HG03066 (cell line): Measurements from ENCODE around the gene TAOK3.
"Not testable (repeated sequence)": the region's sequence is repeated elsewhere in the genome, so short reads cannot be mapped to it uniquely, and the experiment has no call there.

ENCODE experiments used
- ATAC-seq: cut with Tn5 transposase; IDR thresholded peaks from one replicate; pipeline ENCODE4 v1.9.1; 2021; ENCODE audit warnings: low read depth; ENCODE audit not compliant: unreplicated experiment

TAOK3 gene

DNA sequence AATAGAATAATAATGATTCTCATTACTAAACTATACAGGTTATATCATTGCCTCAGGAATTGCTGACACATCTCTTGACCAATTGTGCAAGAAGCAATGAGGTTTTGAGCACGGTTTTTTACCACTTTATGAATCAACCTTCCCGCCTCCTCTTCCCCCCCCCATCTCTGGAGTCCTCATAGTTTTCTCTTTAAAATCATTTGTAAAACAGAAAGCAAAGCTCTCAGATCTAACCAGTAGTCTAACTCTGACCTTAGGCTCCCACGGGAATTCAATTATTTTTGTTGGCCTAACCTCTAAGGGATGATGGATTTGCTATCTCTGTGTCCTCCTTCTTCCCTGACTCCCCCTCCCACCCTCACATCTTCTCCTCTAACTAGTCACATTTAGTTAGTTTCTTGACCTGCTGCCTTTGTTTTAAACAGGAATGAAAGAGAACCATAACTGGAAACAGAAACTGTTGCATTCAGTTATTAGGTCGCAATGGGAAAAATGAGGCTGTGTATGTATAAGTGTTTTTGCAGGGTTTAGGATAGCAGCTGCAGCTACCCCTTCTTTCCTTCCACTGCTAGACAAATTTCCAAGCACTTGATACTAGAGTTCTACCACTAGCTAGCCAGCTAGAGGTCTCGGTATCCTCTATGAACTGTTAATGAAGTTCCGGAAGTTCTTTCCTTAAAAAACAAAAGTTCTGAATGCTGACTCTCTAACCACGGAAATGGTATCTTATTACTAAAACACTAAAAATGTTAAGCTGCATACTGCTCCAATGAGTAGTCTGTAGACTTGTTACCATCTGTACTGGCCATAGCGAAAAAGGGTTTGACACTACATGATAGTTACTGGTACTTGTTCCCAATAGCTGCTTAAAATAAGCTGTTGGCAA, 65.4 kb downstream of the TAOK3 start:
- peak; percentile 54 for ATAC-seq

GRCh38 chr12:118304093-118304492, 68.6 kb downstream of the TAOK3 start:
- ATAC-seq = no peak

DNA sequence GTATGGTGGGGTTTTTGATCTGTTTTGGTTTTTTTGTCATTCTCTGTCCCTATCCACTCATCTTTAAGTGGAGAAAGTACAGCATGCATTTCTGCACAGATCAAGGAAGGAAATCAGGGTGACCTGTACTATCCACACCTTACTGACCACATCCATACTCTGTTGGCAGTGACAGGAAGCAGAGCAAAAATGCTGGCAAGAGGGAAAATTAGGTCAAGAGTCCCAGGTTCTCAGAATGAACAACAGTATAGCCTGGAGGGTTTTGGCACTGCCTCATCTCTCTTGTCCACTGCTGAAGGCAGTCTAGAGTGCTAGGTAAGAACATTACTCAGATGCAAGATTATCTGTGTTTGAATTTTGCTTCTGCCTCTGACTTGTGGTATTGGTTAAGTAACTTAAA, 70.7 kb downstream of the TAOK3 start:
- no peak for ATAC-seq

DNA sequence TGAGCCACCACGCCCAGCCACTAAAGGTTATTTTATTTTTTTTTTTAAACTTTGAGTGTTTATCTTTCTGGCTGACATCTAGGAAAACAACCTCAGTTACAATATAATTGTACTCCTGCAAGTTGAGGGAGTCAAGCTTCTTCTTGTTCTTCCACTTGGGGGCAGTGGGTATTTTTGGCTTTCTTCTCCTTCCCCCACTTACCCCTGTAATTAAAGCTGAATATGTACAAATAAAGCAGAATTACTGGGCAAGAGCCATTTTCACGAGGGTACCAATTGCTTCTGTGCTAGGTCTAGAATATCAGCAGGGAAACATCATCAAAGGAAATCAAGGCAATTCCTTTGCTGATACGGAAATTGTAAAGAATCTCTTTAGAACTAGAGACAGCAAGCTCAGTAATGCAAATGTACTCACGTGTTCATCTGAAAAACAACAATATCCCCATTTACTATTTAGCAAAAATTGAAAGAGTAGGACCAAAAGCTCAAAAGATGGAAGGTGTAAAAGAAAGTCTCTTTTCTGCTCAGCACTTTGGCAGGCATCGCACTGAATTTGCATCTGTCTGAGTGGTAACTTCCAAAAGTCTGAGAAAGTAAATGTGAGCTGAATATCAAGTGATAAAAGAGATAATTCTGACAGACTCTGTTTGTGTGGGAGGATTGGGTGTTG, 72.8 kb downstream of the TAOK3 start:
- ATAC-seq = no peak

DNA sequence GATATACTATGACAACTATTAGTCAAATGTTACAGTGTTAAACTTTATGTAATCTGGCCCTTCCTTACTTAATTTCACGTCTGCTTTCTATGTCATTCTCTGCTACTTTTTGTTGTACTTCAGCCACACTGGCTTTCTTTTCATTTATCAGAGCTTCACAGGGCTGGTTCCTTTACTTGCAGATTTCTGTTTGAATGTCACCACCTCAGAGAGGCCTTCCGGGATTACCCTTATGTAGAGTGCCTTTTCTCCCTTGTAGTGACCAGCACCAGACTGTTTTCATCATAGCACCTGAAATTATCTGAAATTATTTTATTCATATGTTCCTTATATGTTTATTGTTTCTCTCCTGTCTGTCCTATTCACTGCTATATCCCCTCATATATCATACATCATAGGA, 75.4 kb downstream of the TAOK3 start:
- ATAC-seq = no peak

GRCh38 chr12:118292836-118293235, 79.9 kb downstream of the TAOK3 start:
- ATAC-seq = no peak

DNA sequence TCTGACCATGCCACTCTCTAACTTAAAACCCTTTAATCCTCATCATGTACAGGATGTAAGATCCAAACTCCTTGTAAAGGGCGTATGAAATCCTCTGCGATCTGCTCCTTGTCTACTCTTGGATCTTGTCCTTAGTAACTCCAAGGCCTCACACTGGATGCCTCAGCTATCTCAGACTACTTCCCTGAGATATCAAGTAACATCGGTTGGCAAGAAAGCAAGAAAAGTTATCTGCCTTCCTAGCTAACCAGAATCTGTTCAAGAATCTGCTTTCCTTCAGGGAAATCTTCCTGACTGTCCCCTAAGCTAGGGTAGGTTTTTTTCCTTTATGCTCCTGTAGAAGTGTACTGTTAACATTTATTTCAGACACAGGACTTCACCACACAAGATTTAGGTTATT, 82.6 kb downstream of the TAOK3 start:
- ATAC-seq = no peak

DNA sequence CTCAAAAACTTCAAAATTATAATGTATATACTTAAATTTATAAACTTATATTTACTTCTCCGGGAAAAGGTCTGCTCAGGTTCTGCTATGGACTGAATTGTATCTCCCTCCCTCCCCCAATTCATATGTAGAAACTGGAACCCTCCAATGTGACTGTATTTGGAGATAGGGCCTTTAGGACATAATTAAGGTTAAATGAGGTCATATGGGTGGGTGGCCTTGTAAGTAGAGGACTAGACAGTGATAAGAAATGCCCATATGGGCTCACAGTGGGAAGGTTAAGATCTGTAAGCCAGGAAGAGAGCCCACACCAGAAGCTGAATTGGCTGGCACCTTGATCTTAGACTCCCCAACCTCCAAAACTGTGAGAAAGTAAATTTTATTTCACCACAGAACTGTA, 84.5 kb downstream of the TAOK3 start:
- ATAC-seq = no peak

DNA sequence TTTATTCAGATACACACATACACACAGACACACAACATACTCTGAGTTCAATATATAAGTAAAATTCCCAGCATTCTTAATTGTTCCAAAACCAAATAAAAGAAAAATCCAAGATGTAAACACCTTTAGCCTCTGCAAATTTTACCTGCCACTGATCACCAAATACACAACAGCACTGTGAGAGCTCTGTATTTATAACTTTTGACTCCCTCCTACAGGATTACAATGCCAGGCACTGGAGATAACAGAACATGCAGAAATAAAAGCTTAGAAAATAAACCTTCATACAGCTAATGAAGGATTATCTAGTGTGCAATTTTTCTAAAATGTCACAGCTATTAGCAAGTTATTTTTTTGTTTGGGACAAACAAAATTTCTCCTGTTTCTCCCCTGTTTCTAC, 85.0 kb downstream of the TAOK3 start:
- ATAC-seq = no peak

DNA sequence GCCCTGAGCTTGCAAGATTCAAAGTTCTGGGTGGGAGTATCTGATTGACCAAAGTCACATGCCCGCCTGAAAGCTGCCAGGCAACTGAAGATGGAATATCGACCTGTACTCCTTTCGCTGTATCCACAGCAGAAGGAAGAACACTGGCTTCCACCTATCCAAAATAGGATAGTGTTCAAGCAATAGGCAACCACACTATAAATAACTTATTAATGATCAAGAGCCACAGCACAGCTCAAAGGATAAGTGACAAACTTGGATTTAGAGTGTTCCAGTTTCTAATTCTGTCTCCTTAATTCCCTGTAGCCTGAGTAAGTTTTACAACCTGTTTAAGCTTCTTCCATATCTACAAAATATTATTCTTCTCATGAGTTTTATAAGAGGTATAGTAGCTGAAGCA, 89.9 kb downstream of the TAOK3 start:
- no peak for ATAC-seq

DNA sequence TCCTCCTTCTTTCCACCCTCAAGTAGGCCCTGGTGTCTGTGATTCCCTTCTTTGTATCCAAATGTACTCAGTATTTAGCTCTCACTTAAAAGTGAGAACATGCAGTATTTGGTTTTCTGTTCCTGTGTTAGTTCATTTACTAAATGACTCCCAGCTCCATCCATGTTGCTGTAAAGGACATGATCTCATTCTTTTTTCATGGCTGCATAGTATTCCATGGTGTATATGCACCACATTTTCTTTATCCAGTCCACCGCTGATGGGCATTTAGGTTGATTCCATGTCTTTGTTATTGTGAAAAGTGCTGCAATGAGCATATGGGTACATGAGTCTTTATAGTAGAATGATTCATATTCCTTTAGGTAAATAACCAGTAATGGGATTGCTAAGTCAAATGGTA, 94.4 kb downstream of the TAOK3 start:
- not testable (repeated sequence) for ATAC-seq

DNA sequence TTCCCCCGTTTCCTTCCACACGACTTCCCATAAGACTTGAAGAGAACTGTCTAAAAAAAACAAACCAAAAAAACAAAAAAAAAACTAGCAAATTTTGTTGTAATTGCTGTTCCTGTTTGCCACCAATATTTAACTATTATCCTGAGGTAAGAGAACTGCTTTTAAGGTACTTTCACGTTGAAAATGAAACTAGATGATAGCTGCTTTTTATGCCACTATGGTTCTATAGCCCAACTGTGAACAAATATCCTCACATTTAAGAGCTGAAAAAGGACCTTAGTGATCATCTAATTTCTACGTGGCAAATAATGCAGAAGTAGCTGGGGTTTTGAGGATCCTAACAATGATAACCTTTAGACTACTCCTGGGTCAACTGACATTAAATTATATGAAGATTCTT, 98.6 kb downstream of the TAOK3 start:
- ATAC-seq = no peak

DNA sequence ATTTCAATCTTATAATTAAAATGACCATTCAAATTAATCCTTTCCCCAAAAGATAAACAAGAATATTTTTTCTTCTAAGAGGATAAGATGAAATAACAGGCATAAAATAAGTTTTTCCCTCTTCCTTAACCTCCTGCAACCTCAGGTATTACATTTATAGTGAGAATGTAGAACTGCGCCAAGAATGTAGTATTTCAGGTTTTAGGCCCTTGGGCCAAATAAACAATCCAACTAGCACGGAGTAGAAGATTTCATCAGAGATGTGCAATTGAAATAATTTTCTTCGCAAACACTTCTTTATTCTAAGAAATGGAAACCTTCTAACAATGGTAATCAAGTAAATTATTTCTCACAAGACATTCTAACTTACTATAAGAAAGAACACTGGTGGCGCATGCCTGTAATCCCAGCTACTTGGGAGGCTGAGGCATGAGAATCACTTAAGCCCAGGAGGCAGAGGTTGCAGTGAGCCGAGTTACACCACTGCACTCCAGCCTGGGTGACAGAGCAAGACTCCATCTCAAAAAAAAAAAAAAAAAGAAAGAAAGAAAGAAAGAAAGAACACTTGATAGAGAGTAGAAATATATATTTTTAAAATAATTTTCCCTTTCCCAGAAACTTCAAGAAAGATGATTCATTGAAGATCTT, 100.8 kb downstream of the TAOK3 start:
- ATAC-seq = no peak

DNA sequence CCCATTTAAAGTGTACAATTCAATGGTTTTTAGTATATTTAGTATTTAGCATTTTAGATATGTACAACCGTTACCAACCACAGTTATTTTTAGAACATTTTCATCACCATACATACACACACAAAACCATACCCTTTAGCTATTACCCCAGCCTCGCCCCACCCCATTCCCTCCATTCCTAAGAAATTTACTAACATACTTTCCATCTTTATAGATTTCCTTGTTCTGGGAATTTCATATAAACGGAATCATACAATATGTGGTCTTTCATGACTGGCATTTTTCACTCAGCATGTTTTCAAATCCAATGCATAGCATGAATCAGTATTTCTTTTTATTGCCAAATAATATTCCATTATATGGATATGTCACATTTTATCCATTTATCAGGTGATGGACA, 101.5 kb downstream of the TAOK3 start:
- ATAC-seq = no peak

- no peak for ATAC-seq
These were observed 102.9 kb downstream of the TAOK3 start for GRCh38 chr12:118269806-118270205.

DNA sequence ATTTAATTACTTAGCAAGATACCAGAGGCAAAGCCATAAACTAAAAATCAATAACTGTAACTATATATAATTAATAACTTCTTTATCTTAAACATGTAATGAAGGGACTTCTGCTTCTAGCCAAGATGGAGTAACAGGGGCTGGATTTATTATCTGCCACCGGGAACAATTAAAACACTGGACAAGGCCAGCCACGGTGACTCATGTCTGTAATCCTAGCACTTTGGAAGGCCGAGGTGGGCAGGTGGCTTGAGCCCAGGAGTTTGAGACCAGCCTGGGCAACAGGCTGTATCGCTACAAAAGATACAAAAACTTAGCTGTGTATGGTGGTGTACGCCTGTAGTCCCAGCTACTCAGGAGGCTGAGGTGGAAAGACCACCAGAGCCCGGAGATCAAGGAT, 113.6 kb downstream of the TAOK3 start:
- ATAC-seq = no peak

DNA sequence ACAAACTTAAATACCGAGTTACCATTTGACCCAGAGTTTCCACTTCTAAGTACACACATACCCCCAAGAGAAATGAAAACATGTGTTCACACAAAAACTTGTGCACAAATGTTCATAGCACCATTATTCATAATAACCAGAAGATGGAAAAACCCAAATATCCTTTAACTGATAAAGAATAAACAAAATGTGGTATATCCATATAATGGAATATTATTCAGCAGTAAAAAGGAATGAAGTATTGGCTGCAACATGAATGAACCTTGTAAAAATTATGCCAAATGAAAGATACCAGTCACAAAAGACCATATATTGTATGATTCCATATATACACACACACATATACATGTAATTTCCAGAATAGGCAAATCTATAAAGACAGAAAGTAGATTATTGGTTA, 116.4 kb downstream of the TAOK3 start:
- ATAC-seq = no peak

DNA sequence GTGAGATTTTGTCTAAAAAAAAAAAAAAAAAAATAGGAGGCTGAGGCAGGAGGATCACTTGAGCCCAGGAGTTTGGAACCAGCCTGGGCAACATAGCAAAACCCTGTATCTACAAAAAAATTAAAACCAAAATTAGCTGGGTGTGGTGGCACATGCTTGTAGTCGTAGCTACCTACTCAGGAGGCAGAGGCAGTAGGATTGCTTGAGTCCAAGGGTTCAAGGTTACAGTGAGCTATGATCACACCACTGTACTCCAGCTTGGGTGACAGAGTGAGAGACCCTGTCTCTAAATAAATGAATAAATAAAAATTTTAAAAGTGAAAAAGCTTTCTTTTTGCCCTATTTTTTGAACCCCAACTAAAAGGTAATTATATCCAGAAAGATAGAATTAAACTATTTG, 123.2 kb downstream of the TAOK3 start:
- no peak for ATAC-seq

GRCh38 chr12:118245886-118246285, 126.8 kb downstream of the TAOK3 start:
- ATAC-seq = not testable (repeated sequence)

- no peak for ATAC-seq
These were observed 133.8 kb downstream of the TAOK3 start for GRCh38 chr12:118238888-118239287.

DNA sequence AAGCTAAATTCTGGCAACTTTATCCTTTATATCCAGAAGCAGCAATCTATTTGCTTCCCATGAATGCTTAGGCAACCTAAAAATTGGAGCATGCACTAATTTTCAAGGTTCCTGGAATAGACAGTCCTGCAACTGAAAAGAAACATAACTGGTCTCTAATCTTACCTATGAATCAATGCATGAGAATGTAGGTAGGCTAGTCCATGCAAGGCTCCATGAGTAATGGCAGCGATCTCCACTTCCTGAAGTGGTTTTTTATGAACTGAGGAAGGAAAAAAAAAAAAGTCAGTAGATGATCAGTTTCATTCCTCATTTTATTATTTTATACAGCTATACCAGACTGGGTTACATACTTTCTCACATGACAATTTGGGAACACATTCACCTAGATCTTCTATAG, 134.8 kb downstream of the TAOK3 start:
- no peak for ATAC-seq
